ENCODE measurements around the gene CES3. TPM values are rescaled to one million over a fixed set of nuclear protein-coding genes. Genes with fewer than 3 reads are reported as not detected.

CES3 gene
- total and polyA plus RNA-seq, 2 donors (not counting 3 experiments of a cell fraction or from before 2014, with no cell fraction given), result 0.10 TPM; not detected in 1

DNA sequence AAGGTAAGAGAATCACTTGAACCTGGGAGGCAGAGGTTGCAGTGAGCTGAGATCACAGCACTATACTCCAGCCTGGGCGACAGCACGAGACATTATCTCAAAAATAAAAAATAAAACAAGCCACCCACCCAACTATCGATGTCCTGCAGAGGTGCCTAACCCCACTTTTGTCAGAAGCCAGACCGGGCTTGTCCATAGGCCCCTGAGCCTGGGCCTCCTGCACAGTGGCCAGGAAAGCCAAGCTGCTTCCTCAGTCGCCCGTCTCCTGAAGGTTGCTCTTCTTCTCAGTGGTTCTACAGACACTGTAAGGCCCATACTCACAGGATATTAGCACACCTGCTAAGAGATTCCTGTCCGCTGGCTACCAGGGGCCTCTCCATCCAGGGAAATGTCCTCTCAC is 14.5 kb upstream of the CES3 start:
- BruUV-seq (replicated peaks), result no TSS peak
- no peaks in the 10 kb centered on the region for H3K9me3 ChIP-seq (replicated peaks; ENCODE audit: control insufficient read depth, insufficient read depth, low read length)
- dilution Hi-C loops (cut with MboI; ENCODE audit: extremely low pct_ligation_motif_present, low sequenced_read_pairs) (no loop called here), intact Hi-C loops (cut with micrococcal nuclease) (no loop called here)
- TF ChIP-seq POLR2A (IDR thresholded peaks at IDR 0.05; ENCODE audit: low read depth, low read length) (no peak), POLR2AphosphoS5 (IDR thresholded peaks at IDR 0.05; ENCODE audit: insufficient read depth, low read depth, low read length) (no peak), MYC (IDR thresholded peaks at IDR 0.05; ENCODE audit: low read depth, low read length) (no peak), JUN (IDR thresholded peaks at IDR 0.05; ENCODE audit: borderline replicate concordance, insufficient read depth, insufficient read length, low read depth) (no peak), MAX (IDR thresholded peaks at IDR 0.05; ENCODE audit: insufficient read depth, insufficient read length) (no peak), FOS (IDR thresholded peaks at IDR 0.05; ENCODE audit: borderline replicate concordance, insufficient read depth, low read length) (no peak), EZH2 (IDR thresholded peaks at IDR 0.05; ENCODE audit: borderline replicate concordance, low read depth, low read length, severe bottlenecking) (no peak), GATA2 (IDR thresholded peaks at IDR 0.05; ENCODE audit: insufficient read depth, insufficient read length, low read depth, low read length) (no peak)
- TF ChIP-seq, protein P1, sequence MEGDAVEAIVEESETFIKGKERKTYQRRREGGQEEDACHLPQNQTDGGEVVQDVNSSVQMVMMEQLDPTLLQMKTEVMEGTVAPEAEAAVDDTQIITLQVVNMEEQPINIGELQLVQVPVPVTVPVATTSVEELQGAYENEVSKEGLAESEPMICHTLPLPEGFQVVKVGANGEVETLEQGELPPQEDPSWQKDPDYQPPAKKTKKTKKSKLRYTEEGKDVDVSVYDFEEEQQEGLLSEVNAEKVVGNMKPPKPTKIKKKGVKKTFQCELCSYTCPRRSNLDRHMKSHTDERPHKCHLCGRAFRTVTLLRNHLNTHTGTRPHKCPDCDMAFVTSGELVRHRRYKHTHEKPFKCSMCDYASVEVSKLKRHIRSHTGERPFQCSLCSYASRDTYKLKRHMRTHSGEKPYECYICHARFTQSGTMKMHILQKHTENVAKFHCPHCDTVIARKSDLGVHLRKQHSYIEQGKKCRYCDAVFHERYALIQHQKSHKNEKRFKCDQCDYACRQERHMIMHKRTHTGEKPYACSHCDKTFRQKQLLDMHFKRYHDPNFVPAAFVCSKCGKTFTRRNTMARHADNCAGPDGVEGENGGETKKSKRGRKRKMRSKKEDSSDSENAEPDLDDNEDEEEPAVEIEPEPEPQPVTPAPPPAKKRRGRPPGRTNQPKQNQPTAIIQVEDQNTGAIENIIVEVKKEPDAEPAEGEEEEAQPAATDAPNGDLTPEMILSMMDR (IDR thresholded peaks at IDR 0.05; ENCODE audit: extremely low read depth in 1 of 2, insufficient read depth in 1 of 2, low read depth in 1 of 2, low read length in 2 of 2), result no peak
- no peaks in the 10 kb centered on the region for H3K79me2 ChIP-seq (ENCODE audit: control insufficient read depth, insufficient read depth, low read length)
- POLR2A ChIA-PET, result no interaction called here
- no peak for FAIRE-seq
- DNase-seq (ENCODE audit: low read depth, low spot score), result no peak
- no peak overlapping the region for H3K9ac ChIP-seq (replicated peaks; ENCODE audit: extremely low read depth, insufficient read depth, low read length)
- H2AFZ ChIP-seq (ENCODE audit: low read depth, low read length), result no peak overlapping the region
- peaks cover 12% of the 10 kb centered on the region for H3K4me1 ChIP-seq (ENCODE audit: control insufficient read depth, extremely low read depth, insufficient read depth, low read length)
- no peaks in the 10 kb centered on the region for H3K9me1 ChIP-seq (replicated peaks; ENCODE audit: control insufficient read depth, extremely low read depth, insufficient read depth, low read length)
- H3K27ac ChIP-seq (ENCODE audit: insufficient read depth, low read depth, low read length), result no peak overlapping the region
- peaks cover 0 to 18% of the 10 kb centered on the region in 2 experiments for H3K36me3 ChIP-seq (ENCODE audit: control insufficient read depth in 2 of 2, extremely low read depth in 1 of 2, insufficient read depth in 2 of 2, low read length in 2 of 2)
- peaks cover 4 to 10% of the 10 kb centered on the region in 2 experiments for H3K27me3 ChIP-seq (ENCODE audit: control insufficient read depth in 2 of 2, insufficient read depth in 2 of 2, low read length in 2 of 2)
- CTCF ChIA-PET, result interaction anchor here (0.6 to 3.4 kb wide), 3 partner anchors 9 to 209 kb away, joined by 3 to 18 read pairs (median 8); no protein-coding TSS in a partner anchor
- no peak overlapping the region for H3K4me2 ChIP-seq (ENCODE audit: insufficient read depth, low read length)
- H4K20me1 ChIP-seq (replicated peaks; ENCODE audit: control insufficient read depth, extremely low read depth, insufficient read depth, low read length), result no peaks in the 10 kb centered on the region
- H3K4me3 ChIP-seq (replicated peaks in 1 of 3; ENCODE audit: insufficient read depth in 1 of 3, low read depth in 1 of 3, low read length in 3 of 3), result no peak overlapping the region

All from endothelial cell of umbilical vein (primary cell).